ENCODE results near the gene EVPL. TPM values are rescaled to one million over a fixed set of nuclear protein-coding genes. Genes with fewer than 3 reads are reported as not detected.

EVPL gene
- total and polyA plus RNA-seq, 10 of the 15 experiments (the other 5 are each of a cell fraction or from before 2014, with no cell fraction given), result 0.03 TPM; not detected in 9

GRCh38 chr17:75959839-75960511, 67.1 kb downstream of the EVPL start:
- ChIA-PET SMC1A (ENCODE audit: uncharacterized antibody, unreplicated experiment) (no interaction called here), CTCF (interaction anchor here (0.9 to 1.3 kb wide), 3 partner anchors 40 to 194 kb away, joined by 3 read pairs; no protein-coding TSS in a partner anchor), POLR2A (no interaction called here), RAD21 (ENCODE audit: unreplicated experiment) (no interaction called here)
- TF ChIP-seq MYC (IDR thresholded peaks at IDR 0.05; ENCODE audit: insufficient read depth, insufficient read length, insufficient replicate concordance, low read length, severe bottlenecking), result no peak
- TF ChIP-seq EED (IDR thresholded peaks at IDR 0.05; ENCODE audit: low read depth), result no peak
- TF ChIP-seq NFIC (IDR thresholded peaks at IDR 0.05; ENCODE audit: low read depth, low read length), result no peak
- TF ChIP-seq PKNOX1 (IDR thresholded peaks at IDR 0.05), result no peak
- no peak for TF ChIP-seq WRNIP1 (IDR thresholded peaks at IDR 0.05; ENCODE audit: borderline replicate concordance, low read depth, low read length)
- no peak for TF ChIP-seq ELK1 (IDR thresholded peaks at IDR 0.05; ENCODE audit: low read depth, low read length)
- no peak for TF ChIP-seq TCF3 (IDR thresholded peaks at IDR 0.05; ENCODE audit: borderline replicate concordance, insufficient read depth, low read depth, low read length)
- TF ChIP-seq, protein P1, sequence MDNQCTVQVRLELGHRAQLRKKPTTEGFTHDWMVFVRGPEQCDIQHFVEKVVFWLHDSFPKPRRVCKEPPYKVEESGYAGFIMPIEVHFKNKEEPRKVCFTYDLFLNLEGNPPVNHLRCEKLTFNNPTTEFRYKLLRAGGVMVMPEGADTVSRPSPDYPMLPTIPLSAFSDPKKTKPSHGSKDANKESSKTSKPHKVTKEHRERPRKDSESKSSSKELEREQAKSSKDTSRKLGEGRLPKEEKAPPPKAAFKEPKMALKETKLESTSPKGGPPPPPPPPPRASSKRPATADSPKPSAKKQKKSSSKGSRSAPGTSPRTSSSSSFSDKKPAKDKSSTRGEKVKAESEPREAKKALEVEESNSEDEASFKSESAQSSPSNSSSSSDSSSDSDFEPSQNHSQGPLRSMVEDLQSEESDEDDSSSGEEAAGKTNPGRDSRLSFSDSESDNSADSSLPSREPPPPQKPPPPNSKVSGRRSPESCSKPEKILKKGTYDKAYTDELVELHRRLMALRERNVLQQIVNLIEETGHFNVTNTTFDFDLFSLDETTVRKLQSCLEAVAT (IDR thresholded peaks at IDR 0.05), result no peak
- TF ChIP-seq E2F4 (IDR thresholded peaks at IDR 0.05; ENCODE audit: low read depth, low read length), result no peak
- no peak for TF ChIP-seq ZSCAN29 (IDR thresholded peaks at IDR 0.05)
- TF ChIP-seq CHD1 (IDR thresholded peaks at IDR 0.05; ENCODE audit: low read depth, low read length), result no peak
- TF ChIP-seq, protein P2, sequence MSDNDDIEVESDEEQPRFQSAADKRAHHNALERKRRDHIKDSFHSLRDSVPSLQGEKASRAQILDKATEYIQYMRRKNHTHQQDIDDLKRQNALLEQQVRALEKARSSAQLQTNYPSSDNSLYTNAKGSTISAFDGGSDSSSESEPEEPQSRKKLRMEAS (IDR thresholded peaks at IDR 0.05; ENCODE audit: low read depth, low read length), result no peak
- no peak for TF ChIP-seq CBFB (IDR thresholded peaks at IDR 0.05; ENCODE audit: low read depth)
- TF ChIP-seq IKZF2 (IDR thresholded peaks at IDR 0.05), result no peak
- no peak for TF ChIP-seq RCOR1 (conservative IDR thresholded peaks at IDR 0.05; ENCODE audit: low read depth, low read length)
- TF ChIP-seq, protein P3, sequence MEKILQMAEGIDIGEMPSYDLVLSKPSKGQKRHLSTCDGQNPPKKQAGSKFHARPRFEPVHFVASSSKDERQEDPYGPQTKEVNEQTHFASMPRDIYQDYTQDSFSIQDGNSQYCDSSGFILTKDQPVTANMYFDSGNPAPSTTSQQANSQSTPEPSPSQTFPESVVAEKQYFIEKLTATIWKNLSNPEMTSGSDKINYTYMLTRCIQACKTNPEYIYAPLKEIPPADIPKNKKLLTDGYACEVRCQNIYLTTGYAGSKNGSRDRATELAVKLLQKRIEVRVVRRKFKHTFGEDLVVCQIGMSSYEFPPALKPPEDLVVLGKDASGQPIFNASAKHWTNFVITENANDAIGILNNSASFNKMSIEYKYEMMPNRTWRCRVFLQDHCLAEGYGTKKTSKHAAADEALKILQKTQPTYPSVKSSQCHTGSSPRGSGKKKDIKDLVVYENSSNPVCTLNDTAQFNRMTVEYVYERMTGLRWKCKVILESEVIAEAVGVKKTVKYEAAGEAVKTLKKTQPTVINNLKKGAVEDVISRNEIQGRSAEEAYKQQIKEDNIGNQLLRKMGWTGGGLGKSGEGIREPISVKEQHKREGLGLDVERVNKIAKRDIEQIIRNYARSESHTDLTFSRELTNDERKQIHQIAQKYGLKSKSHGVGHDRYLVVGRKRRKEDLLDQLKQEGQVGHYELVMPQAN (conservative IDR thresholded peaks at IDR 0.05), result no peak
- no peak for TF ChIP-seq EZH2 (IDR thresholded peaks at IDR 0.05; ENCODE audit: borderline replicate concordance, control insufficient read depth, low read depth, low read length)
- in situ Hi-C loops (cut with MboI) (no loop called here), intact Hi-C loops (cut with micrococcal nuclease; ENCODE audit: unreplicated experiment) (no loop called here)
- FAIRE-seq, result no peak
- peaks cover 0 to 14% of the 10 kb centered on the region in 2 experiments; a peak in 3 of 4 replicates for H3K36me3 ChIP-seq (ENCODE audit: control insufficient read depth in 2 of 2, insufficient read depth in 2 of 2, low read length in 1 of 2)
- no peak for DNase-seq (ENCODE audit: low read depth, low spot score)
- ATAC-seq, result no peak
- H2AFZ ChIP-seq (ENCODE audit: control insufficient read depth, low read depth, low read length), result no peak overlapping the region
- no peaks in the 10 kb centered on the region; the same call in 1 of the 2 replicates for H3K79me2 ChIP-seq (ENCODE audit: control insufficient read depth, insufficient read depth, low read length)
- no peaks in the 10 kb centered on the region for H3K4me1 ChIP-seq (ENCODE audit: control insufficient read depth, insufficient read depth, low read length)
- H3K27ac ChIP-seq (ENCODE audit: control insufficient read depth, insufficient read depth), result no peak overlapping the region
- no TSS peak for BruUV-seq (replicated peaks)
- no peak overlapping the region for H3K4me3 ChIP-seq
- H3K9ac ChIP-seq (ENCODE audit: control insufficient read depth, insufficient read depth, low read length), result no peak overlapping the region
- no peaks in the 10 kb centered on the region for H3K9me3 ChIP-seq (replicated peaks; ENCODE audit: control insufficient read depth, insufficient read depth, low read length)
- no peaks in the 10 kb centered on the region for H3K27me3 ChIP-seq (replicated peaks in 1 of 2; ENCODE audit: control insufficient read depth in 2 of 2, insufficient read depth in 2 of 2, low read length in 1 of 2)
- H4K20me1 ChIP-seq (ENCODE audit: control insufficient read depth, insufficient read depth), result no peaks in the 10 kb centered on the region
- H3K4me2 ChIP-seq (ENCODE audit: control insufficient read depth, insufficient read depth), result no peak overlapping the region
- 92% methylated on average over 11 of the region's 11 CpGs for WGBS (ENCODE audit: insufficient coverage, insufficient replicate concordance, low lambda C conversion rate, missing lambda C conversion rate)

Data from GM12878 (cell line).